AG09319 (cell line): ENCODE results near the gene BAIAP2L2.

ENCODE experiments used
- DNase-seq: peaks from one replicate; pipeline ENCODE4 v3.0.0-alpha.2; 2010; ENCODE audit warnings: low read depth; ENCODE audit errors: extremely low read depth
- CTCF ChIP-seq: IDR thresholded peaks from 2 replicates; pipeline ENCODE4 v1.5.1; 2011; ENCODE audit warnings: low read depth, mild to moderate bottlenecking, inconsistent platforms, low read length, moderate library complexity

The BAIAP2L2 gene

GRCh38 chr22:38098410-38099249, 11.9 kb downstream of the BAIAP2L2 start:
- no peak for TF ChIP-seq CTCF
- no peak for DNase-seq

- DNase-seq, result no peak
- peak; percentile 39 for TF ChIP-seq CTCF
Measured at GRCh38 chr22:38097557-38098409, 12.7 kb downstream of the BAIAP2L2 start.

- DNase-seq, result no peak
- no peak for TF ChIP-seq CTCF
Measured at GRCh38 chr22:38097058-38097457, 13.4 kb downstream of the BAIAP2L2 start.

GRCh38 chr22:38089474-38089851, 21.0 kb downstream of the BAIAP2L2 start:
- DNase-seq, result no peak
- no peak for TF ChIP-seq CTCF

GRCh38 chr22:38088629-38089473, 21.6 kb downstream of the BAIAP2L2 start:
- no peak for TF ChIP-seq CTCF

GRCh38 chr22:38087855-38088254, 22.6 kb downstream of the BAIAP2L2 start:
- no peak for DNase-seq
- no peak for TF ChIP-seq CTCF

More at GRCh38 chr22:38088629-38089473, 21.6 kb downstream of the BAIAP2L2 start:
- DNase-seq, result no peak
